ENCODE measurements around the gene SLMAP. TPM values are rescaled to one million over a fixed set of nuclear protein-coding genes. Genes with fewer than 3 reads are reported as not detected.

The SLMAP gene
- total and polyA plus RNA-seq, 2 of the 4 experiments (the other 2 are of a cell fraction): 15.5 to 26.5 TPM

DNA sequence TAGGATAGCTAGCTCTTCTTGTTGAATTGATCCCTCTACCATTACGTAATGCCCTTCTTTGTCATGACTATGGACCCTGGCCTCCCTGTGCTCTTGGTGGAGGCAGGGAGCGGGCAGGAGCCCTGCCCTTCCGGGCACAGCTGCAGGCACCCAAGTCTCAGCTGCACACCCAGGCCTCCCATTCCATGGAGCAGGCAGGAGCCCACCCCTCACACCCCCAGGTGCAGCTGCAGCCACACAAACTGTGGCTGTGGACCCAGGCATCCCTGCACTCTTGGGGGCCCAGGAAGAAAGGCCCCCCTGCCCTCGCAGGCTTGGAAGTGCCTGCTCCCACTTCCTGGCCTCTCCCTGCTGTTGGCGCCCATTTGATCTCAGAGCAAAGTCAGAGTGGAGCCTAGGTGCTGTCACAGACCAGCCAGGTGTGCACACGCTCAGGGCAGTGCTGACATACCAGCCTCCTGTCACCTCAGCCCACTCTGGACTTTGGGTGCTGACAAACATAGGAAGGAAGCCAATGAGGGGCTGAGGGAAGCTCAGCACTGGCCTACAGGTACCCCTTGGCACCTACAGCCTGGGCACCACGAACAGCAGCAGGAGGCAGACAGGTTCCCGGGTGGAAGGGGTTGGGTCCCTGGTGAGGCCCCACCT lies 53.0 kb downstream of the SLMAP start:
- H3K27me3 ChIP-seq (ENCODE audit: control insufficient read depth, insufficient read depth, low read length): no peaks in the 10 kb centered on the region
- H2BK15ac ChIP-seq (ENCODE audit: low read depth, low read length): no peak overlapping the region
- no peak overlapping the region for H2AK5ac ChIP-seq (ENCODE audit: low read depth, low read length)
- no peak overlapping the region for H3K4me3 ChIP-seq (ENCODE audit: insufficient read depth, low read depth, low read length)
- no peak overlapping the region for H3K4me2 ChIP-seq (ENCODE audit: low read depth, low read length)
- BruUV-seq (replicated peaks): no TSS peak
- no peak overlapping the region for H4K5ac ChIP-seq (ENCODE audit: low read depth, low read length)
- H3K9ac ChIP-seq (ENCODE audit: low read depth, low read length): no peak overlapping the region
- no peaks in the 10 kb centered on the region for H3K9me3 ChIP-seq (ENCODE audit: control insufficient read depth, insufficient read depth, low read length)
- no peak overlapping the region for H3K18ac ChIP-seq (ENCODE audit: low read depth, low read length)
- no peak overlapping the region for H2BK5ac ChIP-seq (ENCODE audit: low read depth, low read length, poor library complexity, severe bottlenecking)
- no peak overlapping the region for H3K14ac ChIP-seq (replicated peaks; ENCODE audit: low read depth, low read length)
- POLR2A ChIA-PET (ENCODE audit: unreplicated experiment): no interaction called here
- H3K56ac ChIP-seq (ENCODE audit: extremely low read depth, insufficient read depth, low read length): no peak overlapping the region
- no peak overlapping the region for H3K27ac ChIP-seq (ENCODE audit: insufficient read depth, low read length)
- CTCF ChIA-PET: no interaction called here
- intact Hi-C loops (cut with micrococcal nuclease): no loop called here
- DNase-seq (no peak), ATAC-seq (ENCODE audit: low read depth) (no peak)
- no peaks in the 10 kb centered on the region for H3K36me3 ChIP-seq (ENCODE audit: control insufficient read depth, insufficient read depth, low read length)
- no peak overlapping the region for H3K23ac ChIP-seq (ENCODE audit: low read depth, low read length)
- dilution Hi-C loops (cut with HindIII; ENCODE audit: low sequenced_read_pairs, unreplicated experiment): no loop called here
- H2BK120ac ChIP-seq (ENCODE audit: low read depth, low read length): no peak overlapping the region
- H2AK9ac ChIP-seq (replicated peaks; ENCODE audit: low read depth, low read length, poor library complexity): no peak overlapping the region
- H4K8ac ChIP-seq (ENCODE audit: low read depth in 2 of 2, low read length in 2 of 2): no peak overlapping the region
- in situ Hi-C loops (cut with MboI; ENCODE audit: low sequenced_read_pairs): no loop called here
- H4K91ac ChIP-seq (ENCODE audit: insufficient read depth, low read depth, low read length): no peak overlapping the region
- H3K9me1 ChIP-seq (ENCODE audit: insufficient read depth, low read length): peaks cover 16% of the 10 kb centered on the region
- TF ChIP-seq SMC3 (IDR thresholded peaks at IDR 0.05; ENCODE audit: low read depth, low read length) (no peak), RCOR1 (IDR thresholded peaks at IDR 0.05; ENCODE audit: insufficient replicate concordance, low read length) (no peak), RFX5 (IDR thresholded peaks at IDR 0.05; ENCODE audit: low read depth, low read length) (no peak), FOS (IDR thresholded peaks at IDR 0.05; ENCODE audit: low read depth, low read length) (no peak), CEBPB (IDR thresholded peaks at IDR 0.05; ENCODE audit: low read depth, low read length) (no peak)
- TF ChIP-seq, protein P1, sequence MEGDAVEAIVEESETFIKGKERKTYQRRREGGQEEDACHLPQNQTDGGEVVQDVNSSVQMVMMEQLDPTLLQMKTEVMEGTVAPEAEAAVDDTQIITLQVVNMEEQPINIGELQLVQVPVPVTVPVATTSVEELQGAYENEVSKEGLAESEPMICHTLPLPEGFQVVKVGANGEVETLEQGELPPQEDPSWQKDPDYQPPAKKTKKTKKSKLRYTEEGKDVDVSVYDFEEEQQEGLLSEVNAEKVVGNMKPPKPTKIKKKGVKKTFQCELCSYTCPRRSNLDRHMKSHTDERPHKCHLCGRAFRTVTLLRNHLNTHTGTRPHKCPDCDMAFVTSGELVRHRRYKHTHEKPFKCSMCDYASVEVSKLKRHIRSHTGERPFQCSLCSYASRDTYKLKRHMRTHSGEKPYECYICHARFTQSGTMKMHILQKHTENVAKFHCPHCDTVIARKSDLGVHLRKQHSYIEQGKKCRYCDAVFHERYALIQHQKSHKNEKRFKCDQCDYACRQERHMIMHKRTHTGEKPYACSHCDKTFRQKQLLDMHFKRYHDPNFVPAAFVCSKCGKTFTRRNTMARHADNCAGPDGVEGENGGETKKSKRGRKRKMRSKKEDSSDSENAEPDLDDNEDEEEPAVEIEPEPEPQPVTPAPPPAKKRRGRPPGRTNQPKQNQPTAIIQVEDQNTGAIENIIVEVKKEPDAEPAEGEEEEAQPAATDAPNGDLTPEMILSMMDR (conservative IDR thresholded peaks at IDR 0.05; ENCODE audit: low read depth, low read length): no peak
- peak overlapping the region; percentile 23 for H2AFZ ChIP-seq (replicated peaks; ENCODE audit: low read length, poor library complexity)
- no peak overlapping the region for H2BK20ac ChIP-seq (ENCODE audit: low read depth, low read length)
- H3K79me1 ChIP-seq (ENCODE audit: low read depth in 1 of 2, low read length in 2 of 2): peaks cover 23 to 57% of the 10 kb centered on the region in 2 experiments
- H4K20me1 ChIP-seq (ENCODE audit: insufficient read depth, low read length): peaks cover 38% of the 10 kb centered on the region
- no CpG with 5 or more reads among the region's 8 CpGs for WGBS, 2 experiments (ENCODE audit: extremely low coverage in 2 of 2, insufficient read length in 1 of 2)
- no peak overlapping the region for H3K4ac ChIP-seq (ENCODE audit: low read depth, low read length)
- no peaks in the 10 kb centered on the region for H3K4me1 ChIP-seq (ENCODE audit: control insufficient read depth, insufficient read depth, low read length)
